ENCODE results near the gene MS4A3.

DNA sequence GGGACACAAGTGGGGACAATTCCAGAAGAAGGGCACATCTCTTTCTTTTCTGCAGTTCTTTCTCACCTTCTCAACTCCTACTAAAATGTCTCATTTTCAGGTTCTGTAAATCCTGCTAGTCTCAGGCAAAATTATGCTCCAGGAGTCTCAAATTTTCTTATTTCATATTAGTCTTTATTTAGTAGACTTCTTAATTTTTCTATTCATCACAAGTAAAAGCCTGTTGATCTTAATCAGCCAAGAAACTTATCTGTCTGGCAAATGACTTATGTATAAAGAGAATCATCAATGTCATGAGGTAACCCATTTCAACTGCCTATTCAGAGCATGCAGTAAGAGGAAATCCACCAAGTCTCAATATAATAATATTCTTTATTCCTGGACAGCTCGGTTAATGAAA is 31.9 kb downstream of the MS4A3 start, which contains the start of gene MS4A2:
- TF ChIP-seq, protein P1, sequence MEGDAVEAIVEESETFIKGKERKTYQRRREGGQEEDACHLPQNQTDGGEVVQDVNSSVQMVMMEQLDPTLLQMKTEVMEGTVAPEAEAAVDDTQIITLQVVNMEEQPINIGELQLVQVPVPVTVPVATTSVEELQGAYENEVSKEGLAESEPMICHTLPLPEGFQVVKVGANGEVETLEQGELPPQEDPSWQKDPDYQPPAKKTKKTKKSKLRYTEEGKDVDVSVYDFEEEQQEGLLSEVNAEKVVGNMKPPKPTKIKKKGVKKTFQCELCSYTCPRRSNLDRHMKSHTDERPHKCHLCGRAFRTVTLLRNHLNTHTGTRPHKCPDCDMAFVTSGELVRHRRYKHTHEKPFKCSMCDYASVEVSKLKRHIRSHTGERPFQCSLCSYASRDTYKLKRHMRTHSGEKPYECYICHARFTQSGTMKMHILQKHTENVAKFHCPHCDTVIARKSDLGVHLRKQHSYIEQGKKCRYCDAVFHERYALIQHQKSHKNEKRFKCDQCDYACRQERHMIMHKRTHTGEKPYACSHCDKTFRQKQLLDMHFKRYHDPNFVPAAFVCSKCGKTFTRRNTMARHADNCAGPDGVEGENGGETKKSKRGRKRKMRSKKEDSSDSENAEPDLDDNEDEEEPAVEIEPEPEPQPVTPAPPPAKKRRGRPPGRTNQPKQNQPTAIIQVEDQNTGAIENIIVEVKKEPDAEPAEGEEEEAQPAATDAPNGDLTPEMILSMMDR (IDR thresholded peaks at IDR 0.05) = no peak
- TF ChIP-seq POLR2A (IDR thresholded peaks at IDR 0.05) = no peak
